Hindlimb muscle (tissue), 1 donor: ENCODE data around the gene GNE. TPM values are rescaled to one million over a fixed set of nuclear protein-coding genes. Genes with fewer than 3 reads are reported as not detected.
"Not testable (repeated sequence)": the region's sequence is repeated elsewhere in the genome, so short reads cannot be mapped to it uniquely, and the experiment has no call there.

Source experiments
- DNase-seq: peaks from one replicate; pipeline ENCODE4 v3.0.0-alpha.2; 2013
- polyA plus RNA-seq: library from polyadenylated mRNA; unstranded; fragments of 120-200 nt; gene quantifications from one replicate; pipeline ENCODE4 v1.2.1, GENCODE V29; 2013; ENCODE audit not compliant: insufficient read length

The GNE gene
- polyA plus RNA-seq, 1 donor: 14.3 TPM

DNA sequence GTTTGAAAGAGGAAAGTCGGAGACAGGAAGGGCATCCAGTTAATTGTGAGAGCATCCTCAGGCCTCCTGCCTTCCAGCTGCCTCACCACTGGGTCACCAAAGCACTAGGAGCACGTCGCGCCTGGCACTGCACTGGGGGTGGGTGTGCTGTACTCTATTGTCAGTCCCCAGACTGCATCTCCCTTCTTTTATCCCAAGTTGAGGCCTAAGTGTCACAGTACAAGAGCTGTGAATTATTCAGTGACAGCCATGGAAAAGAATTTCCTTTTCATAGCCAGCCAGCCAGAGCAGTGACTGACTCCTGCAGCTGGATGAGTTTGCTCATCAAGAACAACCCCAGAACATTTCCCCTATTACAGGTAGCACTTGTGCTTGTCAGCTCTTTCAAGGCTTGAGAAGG lies 51.2 kb downstream of the GNE start:
- DNase-seq: no peak

DNA sequence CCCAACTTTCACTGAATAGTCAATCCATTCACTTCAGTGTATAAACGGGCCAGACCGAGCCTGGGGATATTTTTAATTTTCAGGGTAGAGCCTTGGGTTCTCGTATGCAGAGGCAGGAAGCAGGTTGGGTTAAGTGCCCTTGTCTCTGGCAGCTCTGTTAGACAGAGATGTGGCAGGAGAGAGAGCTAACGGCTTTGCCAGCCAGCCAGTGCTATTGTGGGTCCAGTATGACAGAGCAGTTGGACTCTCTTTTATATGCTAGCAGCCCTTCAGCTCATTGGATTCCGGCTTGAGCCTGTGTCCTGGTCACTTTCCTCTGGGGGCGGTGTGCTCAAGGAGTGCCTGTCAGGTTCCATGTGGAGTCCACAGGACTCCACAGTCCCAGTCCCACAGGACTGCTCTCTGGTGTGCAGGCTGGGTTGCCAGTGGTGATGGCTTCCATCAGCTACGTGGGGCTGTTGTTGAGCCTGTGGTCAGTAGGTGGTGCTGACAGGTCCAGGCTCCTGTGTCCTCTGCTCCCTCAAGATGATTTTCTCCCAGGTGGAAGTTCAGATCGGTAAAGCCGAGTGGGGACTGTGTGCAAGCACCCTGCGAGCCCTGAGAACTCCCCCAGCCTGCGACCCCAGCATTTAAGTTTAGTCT lies 53.2 kb downstream of the GNE start:
- DNase-seq: no peak

DNA sequence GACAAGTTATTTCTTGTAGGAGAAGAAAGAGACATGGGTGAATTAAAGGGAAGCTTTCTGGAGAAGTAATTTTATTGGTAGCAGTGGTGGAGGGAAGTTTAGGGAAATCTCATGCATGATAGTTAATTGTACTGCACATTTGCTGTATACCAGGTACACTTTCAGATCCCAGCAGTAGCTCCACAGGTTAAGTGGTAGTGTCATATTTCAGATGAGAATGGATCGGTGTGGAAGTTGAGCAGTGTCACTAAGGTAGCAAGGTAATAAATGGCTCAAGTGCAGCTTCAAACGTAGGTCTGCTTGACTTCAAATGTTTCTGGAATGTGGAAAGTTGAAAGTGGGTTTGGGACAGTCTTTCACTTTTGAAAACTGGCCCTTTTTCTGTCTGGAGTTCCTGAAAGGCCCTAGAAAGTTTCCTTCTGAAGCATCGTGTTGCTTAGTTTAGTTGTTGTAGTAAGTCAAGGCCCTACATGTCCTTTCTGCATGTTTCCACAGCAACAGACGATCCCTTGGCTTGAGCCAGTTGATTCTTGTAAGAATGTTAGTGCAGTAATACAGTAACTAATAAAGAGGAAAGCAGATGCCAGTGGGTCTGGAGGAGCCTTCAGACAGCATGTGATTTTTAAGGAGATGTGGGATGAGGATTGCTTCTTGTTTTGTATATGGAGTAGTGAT lies 63.8 kb downstream of the GNE start:
- peak; percentile 20 for DNase-seq

DNA sequence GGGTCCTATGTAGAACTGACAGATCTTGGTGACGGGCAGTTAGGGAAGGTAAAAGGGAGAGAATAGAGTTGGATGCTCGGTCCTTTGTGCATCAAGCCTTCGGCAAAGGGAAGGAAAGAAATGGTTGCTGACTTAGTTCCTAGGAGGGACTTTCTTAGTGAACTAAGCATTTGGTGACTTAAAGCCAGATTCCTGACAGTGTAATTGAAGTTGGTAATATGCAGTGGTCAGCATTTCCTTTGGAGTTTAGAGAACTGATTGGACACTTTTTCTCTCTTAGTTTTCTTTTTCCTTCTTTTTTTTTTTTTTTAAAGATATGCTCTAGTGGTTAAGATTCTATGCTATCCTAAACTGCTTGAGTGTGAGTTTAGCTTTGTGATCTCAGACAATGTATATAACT lies 65.2 kb downstream of the GNE start:
- no peak for DNase-seq

DNA sequence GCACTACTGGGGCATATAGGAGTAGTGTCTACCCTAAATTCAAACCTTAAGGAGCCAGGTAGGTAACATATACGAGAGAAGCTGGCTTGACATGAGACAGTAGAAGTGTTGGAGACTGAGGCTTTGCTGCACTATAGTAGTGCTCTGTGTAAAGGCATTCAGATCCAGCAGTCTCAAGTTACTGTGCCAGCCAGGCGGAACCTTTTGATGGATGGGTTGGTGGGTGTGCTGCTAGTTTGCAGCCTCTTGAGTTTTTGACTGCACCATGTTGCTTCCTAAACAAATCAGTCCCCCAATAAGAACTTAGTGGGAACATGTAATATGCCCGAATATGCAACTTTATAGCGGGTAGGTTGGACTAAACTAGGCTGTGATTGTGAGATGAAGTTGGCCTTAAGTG lies 66.1 kb downstream of the GNE start:
- no peak for DNase-seq

DNA sequence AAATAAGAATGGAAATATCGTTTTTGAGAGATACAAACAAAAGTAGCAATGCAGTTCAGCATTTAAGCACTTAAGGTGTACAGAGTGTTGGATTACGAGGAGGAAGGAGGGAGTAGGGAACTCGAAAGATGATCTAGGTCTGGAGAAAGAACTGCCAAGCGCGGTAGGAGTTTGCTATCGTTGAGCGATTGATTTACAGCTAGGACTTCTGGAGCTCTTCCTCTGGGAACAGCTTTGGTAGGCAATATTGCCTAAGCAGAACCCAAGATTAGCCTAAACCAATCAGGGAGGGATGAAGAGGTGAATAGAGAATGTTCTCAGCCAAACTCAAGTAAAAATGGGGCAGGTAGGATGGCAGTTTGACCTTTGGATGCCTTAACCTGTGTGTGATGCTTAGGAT lies 66.6 kb downstream of the GNE start:
- DNase-seq: no peak

DNA sequence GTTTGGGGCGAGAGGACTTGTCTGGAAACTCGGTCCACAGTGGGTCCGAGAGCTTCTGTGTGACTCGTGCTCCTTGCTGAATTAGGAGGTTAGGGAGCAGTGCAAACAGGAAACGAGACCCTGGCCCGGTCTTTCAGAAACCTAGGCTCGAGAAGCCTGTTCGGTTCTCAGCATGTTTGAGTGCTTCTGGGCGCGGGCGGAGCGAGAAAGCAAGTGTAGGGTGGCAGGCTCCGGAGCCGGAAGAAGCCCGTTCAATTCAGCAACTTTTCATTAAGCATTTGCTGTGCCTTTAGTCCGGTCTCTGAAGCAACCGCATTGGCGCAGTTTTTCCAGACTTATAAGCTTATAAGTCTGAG lies 67.0 kb downstream of the GNE start:
- no peak for DNase-seq

DNA sequence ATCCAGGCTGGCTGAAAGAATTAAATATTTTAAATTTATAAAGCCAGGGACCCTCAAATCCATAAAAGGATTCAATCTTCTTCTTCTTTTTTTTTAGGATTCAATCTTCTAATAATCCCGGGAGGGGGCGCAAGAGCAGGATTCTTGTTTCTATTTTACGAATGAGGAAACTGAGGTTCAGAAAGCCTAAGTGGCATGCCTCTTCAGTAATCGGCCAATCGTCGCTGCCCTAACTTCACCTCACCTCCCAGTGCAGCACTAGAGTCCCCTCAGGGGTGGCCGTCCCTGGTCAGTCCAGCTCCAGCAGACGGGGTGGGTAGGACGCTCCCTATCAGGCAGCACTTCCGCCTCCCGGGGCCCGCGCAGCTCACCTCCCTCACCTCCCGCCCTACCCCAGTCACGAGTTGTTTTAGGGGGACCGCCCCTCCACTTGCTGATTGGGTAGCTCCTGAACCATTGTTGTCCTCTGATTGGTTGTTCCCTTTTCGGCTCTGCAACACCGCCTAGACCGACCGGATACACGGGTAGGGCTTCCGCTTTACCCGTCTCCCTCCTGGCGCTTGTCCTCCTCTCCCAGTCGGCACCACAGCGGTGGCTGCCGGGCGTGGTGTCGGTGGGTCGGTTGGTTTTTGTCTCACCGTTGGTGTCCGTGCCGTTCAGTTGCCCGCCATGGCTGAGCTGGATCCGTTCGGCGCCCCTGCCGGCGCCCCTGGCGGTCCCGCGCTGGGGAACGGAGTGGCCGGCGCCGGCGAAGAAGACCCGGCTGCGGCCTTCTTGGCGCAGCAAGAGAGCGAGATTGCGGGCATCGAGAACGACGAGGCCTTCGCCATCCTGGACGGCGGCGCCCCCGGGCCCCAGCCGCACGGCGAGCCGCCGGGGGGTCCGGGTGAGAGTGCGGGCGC lies 67.6 kb downstream of the GNE start, which contains the start of gene CLTA:
Gene CLTA (plus strand): TSS at position 534 of the 902 bp plus-strand sequence. CDS start 136 bp downstream, at position 670.
- DNase-seq: peak; percentile 97

DNA sequence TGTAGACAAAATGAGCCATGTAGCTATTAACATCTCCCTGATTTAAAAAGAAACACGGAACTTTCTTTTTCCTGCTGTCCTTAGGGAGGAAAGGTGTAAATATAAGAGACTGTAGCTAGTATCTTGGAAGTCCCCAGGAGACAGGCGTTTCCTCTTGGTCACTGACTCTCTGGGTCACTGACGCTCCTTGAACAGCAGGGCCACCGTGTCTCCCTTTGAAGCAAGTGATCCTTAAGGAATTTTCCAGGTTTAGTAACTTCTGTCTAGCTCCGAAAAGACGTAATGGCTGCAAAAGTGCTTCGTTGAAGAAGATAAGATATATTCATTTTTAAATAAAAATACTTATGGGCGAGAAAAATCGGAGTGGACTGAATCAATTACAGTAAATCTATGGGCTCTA lies 68.3 kb downstream of the GNE start:
- no peak for DNase-seq

DNA sequence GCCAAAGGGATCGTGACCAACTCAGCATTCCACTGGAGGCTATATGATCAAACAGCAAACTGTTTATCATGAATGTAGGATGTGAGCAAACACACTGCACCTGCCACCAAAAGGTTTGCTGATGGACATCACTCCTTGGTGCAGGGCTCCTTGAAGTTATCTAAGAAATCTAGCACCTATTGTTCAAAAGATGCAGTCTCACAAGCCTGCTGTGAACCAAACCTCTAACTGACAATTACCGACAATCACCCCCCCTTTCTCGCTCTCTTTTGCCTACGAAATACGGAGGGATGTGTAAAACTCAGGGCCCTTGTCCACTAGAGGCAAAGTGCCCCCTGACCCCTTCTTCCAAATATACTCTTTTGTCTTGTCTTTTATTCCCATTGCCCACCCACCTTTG lies 70.0 kb downstream of the GNE start:
- DNase-seq: no peak

DNA sequence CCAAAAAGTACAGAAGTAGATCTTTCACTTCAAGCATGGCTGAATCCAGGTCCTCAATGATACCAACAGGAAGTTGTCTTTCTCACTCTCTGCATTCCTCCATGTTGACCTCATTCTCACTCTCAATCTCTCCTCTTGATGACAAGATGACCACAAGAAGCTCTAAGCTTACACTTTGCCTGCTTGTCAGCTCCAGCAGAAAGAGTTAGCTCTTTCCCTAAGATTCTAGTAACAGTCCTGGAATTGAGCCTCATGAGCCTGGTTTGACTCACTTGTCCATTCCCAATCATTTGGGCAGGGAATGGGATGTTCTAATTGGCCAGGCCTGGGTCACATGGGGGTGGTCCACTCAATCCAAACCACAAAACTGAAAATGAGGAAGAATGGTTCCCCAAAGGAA lies 70.8 kb downstream of the GNE start:
- no peak for DNase-seq

DNA sequence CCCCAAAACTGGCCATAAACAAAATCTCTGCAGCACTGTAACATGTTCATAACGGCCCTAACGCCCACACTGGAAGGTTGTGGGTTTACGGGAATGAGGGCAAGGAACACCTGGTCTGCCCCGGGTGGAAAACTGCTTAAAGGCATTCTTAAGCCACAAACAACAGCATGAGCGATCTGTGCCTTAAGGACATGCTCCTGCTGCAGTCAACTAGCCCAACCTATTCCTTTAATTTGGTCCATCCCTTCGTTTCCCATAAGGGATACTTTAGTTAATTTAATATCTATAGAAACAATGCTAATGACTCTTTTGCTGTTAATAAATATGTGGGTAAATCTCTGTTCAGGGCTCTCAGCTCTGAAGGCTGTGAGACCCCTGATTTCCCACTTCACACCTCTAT lies 78.0 kb downstream of the GNE start:
- not testable (repeated sequence) for DNase-seq

DNA sequence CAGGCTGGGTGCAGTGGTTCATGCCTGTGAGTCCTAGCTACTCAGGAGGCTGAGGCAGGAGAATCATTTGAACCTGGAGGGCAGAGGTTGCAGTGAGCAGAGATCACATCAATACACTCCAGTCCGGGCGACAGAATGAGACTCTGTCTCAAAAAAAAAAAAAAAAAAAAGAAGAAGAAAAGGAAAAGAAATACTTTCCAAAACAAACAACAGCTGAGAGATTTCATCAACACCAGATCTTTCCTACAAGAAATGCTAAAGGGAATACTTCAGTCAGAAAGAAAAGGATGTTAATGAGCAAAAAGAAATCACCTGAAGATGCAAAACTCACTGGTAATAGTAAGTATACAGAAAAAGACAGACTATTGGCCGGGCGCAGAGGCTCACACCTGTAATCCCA lies 80.7 kb downstream of the GNE start:
- DNase-seq: no peak

DNA sequence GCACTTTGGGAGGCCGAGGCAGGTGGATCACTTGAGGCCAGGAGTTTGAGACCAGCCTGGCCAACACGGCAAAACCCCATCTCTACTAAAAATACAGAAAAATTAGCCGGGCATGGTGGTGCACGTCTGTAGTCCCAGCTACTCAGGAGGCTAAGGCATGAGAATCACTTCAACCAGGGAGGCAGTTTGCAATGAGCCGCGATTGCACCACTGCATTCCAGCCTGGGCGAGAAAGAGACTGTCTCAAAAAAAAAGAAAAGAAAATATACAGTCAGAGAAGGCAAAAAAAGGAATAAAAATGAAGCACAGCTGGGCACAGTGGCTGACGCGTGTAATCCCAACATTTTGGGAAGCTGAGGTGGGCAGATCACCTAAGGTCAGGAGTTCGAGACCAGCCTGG lies 81.8 kb downstream of the GNE start:
- not testable (repeated sequence) for DNase-seq

DNA sequence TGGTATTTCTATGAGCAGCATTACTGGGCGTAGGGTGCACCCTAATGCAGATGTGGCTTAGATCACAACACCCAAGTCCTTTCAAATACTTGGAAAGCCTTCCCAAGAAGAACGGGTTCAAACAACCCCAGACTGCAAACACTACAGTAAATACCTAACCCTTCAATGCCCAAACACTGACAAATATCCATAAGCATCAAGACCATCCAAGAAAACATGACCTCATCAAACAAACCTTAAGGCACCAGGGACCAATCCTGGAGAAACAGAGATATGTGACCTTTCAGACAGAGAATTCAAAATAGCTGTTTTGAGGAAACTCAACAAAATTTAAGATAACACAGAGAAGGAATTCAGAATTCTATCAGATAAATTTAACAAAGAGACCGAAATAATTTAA lies 83.0 kb downstream of the GNE start:
- not testable (repeated sequence) for DNase-seq

DNA sequence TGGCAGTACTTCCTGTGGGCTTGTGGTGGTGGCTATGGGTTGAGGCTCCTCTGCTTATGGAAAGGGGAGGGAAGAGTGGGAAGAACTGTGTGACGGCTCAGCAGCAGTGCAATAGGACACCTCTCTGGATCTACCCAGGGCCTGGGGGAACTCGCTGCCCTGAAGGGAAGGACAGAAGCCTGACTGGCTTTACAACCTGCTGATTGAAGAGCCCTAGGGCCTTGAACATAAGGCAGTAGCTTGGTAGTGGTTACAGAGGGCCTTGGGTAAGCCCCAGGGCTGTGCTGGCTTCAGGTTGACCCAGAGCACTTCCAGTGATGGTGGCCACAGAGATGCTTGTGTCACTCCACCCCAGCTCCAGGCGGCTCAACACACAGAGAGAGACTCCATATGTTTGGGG lies 83.5 kb downstream of the GNE start:
- DNase-seq: no peak

DNA sequence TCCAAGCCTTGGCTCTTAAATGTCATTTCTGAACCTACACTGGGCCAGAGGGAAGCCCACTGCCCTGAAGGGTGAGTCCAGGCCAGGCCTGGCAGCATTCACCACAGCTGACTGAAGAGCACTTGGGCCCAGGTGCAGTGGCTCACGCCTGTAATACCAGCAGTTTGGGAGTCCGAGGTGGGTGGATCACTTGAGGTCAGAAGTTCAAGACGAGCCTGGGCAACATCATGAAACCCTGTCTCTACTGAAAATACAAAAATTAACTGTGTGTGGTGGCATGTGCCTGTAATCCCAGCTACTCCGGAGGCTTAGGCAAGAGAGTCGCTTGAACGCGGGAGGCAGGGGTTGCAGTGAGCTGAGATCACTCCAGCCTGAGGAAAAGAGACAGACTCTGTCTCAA lies 84.0 kb downstream of the GNE start:
- no peak for DNase-seq

DNA sequence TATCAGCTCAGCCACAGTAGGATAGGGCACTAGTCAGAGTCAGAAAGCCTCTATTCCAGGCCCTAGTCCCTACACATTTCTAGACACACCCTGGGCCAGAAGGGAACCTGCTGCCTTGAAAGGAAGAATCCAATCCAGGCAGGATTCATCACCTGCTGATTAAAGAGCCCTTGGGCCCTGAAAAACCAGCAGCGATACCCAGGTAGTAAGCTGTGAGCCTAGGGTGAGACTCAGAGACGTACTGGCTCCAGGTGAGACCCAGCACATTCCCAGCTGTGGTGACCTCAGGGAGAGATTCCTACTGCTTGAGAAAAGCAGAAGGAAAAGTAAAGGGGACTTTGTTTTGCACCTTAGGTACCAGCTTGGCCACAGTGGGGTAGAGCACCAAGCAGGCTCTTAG lies 84.4 kb downstream of the GNE start:
- no peak for DNase-seq

DNA sequence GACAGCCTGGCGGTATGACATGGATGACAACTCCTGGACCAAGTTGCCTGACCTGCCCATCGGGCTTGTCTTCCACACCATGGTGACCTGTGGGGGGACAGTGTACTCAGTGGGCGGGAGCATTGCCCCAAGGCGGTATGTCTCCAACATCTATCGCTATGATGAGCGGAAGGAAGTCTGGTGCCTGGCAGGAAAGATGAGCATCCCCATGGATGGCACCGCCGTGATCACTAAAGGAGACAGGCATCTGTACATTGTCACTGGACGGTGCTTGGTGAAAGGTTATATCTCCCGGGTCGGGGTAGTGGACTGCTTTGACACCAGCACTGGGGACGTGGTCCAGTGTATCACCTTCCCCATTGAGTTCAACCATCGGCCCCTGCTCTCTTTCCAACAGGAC lies 87.7 kb downstream of the GNE start:
- DNase-seq: no peak

DNA sequence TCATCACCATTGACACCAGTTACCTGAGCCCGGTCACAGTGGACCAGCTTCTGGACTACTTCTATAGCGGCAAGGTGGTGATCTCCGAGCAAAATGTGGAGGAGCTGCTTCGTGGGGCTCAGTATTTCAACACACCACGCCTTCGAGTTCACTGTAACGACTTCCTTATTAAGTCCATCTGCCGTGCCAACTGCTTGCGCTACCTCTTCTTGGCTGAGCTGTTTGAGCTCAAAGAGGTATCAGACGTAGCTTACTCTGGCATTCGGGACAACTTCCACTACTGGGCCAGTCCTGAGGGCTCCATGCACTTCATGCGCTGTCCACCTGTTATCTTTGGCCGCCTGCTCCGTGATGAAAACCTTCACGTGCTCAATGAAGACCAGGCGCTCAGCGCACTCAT lies 88.5 kb downstream of the GNE start:
- no peak for DNase-seq

DNA sequence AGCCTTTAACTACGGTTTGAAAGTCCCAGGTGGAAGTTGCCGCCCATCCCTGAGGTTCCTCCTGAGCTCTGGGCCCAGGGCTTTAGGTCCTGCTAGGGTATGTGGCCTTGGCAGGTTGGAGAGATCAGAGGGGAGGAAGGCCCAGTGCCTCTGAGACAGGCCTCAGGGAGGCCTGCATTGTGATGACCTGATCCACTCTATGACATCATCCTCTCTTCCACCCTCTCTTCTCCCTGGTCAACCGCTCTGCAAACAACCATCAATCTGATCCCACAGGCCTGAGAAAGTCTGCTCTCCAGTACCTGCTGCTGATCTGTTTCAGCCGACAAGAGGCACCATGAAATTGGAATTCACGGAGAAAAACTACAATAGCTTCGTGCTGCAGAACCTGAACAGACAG lies 89.1 kb downstream of the GNE start, which contains the start of gene CCIN:
Gene CCIN (plus strand): TSS at position 223 of the 400 bp plus-strand sequence. CDS start 115 bp downstream, at position 338.
- DNase-seq: no peak

DNA sequence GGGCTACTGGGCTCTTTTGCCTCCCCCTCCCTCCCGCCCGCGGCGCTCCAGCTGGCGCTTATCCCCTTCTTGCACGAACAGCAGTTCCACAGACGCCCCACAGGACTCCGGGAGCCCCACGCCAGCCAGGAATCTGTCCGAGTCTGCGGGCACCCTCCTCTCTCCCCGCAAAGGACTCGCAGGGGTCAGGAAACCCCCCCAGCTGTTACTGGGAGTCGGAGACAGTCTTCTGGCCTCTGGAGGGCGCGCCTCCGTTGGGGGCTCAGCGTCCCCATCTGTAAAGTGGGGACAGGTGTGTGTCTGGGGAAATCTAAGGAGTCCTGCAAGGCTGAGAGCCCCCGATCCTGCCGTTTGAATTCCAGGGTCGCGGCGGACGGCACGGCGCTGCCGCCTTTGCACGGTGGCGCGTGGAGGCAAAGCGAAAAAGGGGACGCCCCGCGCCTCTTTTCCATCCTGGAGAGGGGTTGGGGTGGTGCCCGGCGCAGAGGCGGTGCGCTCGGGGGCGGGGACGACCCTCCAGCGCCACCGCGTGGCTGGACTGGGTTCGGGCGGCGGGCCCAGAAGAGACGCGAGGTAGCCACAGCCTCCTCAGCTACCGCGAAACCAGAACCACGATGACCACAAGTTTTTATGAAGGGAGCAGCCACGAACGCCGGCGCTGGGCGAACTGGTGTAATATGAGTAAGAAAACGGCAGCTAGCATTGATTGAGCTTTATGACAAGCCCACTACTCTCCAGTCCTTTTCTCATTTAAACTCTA lies 91.9 kb downstream of the GNE start:
- DNase-seq: peak; percentile 91

DNA sequence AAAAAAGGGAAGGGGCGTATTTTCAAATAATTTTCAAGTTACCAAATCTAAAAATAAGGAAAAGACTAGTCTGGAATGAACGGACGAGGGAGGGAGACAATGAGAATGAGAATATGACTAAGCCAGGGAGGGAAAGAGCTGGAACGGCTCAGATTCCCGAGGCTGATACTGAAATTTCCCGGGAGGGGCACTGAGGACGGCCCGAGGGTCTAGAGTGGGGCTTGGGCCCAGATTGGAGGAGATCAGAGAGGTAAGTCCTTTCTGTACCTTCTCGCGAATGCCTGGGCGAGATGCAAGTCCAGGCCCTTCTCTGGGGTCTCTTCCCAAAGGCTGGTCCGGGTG lies 92.5 kb downstream of the GNE start:
- DNase-seq: peak; percentile 73
